Measurements from ENCODE around the gene PAGE5. TPM values are rescaled to one million over a fixed set of nuclear protein-coding genes. Genes with fewer than 3 reads are reported as not detected.

PAGE5 gene
- total RNA-seq, 1 experiment from 2014 or later: not detected

DNA sequence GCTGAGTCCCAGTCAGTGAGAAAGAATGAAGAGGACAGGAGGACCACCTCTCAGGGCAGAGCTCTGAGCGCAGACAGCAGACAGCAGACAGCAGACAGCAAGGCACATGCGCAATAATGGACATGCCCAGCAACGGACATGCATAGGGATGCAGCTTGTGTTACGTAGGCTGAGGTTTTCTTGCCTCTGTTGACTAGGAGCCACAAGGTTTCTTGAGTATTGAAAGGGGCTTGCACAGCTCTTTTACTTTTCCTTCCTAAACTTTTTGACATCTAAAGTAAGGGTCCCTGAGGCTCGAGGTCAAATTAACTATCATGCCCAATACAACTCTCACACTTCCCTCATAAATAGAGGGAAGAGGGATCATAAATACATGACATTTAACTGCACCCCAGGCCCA is 44.7 kb downstream of the PAGE5 start, which contains the start of gene PAGE3:
Gene PAGE3, minus strand, starts transcription at position 101 of the 400 bp plus-strand sequence. CDS start 1,013 bp downstream, outside the sequence.
- no peaks in the 10 kb centered on the region for H3K27me3 ChIP-seq (ENCODE audit: control insufficient read depth, insufficient read depth, low read length)
- TF ChIP-seq, protein P1, sequence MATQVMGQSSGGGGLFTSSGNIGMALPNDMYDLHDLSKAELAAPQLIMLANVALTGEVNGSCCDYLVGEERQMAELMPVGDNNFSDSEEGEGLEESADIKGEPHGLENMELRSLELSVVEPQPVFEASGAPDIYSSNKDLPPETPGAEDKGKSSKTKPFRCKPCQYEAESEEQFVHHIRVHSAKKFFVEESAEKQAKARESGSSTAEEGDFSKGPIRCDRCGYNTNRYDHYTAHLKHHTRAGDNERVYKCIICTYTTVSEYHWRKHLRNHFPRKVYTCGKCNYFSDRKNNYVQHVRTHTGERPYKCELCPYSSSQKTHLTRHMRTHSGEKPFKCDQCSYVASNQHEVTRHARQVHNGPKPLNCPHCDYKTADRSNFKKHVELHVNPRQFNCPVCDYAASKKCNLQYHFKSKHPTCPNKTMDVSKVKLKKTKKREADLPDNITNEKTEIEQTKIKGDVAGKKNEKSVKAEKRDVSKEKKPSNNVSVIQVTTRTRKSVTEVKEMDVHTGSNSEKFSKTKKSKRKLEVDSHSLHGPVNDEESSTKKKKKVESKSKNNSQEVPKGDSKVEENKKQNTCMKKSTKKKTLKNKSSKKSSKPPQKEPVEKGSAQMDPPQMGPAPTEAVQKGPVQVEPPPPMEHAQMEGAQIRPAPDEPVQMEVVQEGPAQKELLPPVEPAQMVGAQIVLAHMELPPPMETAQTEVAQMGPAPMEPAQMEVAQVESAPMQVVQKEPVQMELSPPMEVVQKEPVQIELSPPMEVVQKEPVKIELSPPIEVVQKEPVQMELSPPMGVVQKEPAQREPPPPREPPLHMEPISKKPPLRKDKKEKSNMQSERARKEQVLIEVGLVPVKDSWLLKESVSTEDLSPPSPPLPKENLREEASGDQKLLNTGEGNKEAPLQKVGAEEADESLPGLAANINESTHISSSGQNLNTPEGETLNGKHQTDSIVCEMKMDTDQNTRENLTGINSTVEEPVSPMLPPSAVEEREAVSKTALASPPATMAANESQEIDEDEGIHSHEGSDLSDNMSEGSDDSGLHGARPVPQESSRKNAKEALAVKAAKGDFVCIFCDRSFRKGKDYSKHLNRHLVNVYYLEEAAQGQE (IDR thresholded peaks at IDR 0.05; ENCODE audit: insufficient read depth in 1 of 2, low read depth in 2 of 2, low read length in 1 of 2): no peak
- TF ChIP-seq TCF7L2 (IDR thresholded peaks at IDR 0.05; ENCODE audit: low read depth, low read length) (no peak), SIN3A (IDR thresholded peaks at IDR 0.05; ENCODE audit: borderline replicate concordance, insufficient read depth, low read depth, low read length) (no peak)
- TF ChIP-seq, protein P2, sequence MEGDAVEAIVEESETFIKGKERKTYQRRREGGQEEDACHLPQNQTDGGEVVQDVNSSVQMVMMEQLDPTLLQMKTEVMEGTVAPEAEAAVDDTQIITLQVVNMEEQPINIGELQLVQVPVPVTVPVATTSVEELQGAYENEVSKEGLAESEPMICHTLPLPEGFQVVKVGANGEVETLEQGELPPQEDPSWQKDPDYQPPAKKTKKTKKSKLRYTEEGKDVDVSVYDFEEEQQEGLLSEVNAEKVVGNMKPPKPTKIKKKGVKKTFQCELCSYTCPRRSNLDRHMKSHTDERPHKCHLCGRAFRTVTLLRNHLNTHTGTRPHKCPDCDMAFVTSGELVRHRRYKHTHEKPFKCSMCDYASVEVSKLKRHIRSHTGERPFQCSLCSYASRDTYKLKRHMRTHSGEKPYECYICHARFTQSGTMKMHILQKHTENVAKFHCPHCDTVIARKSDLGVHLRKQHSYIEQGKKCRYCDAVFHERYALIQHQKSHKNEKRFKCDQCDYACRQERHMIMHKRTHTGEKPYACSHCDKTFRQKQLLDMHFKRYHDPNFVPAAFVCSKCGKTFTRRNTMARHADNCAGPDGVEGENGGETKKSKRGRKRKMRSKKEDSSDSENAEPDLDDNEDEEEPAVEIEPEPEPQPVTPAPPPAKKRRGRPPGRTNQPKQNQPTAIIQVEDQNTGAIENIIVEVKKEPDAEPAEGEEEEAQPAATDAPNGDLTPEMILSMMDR (IDR thresholded peaks at IDR 0.05): no peak
- no peaks in the 10 kb centered on the region for H3K9me3 ChIP-seq (ENCODE audit: control insufficient read depth, insufficient read depth, low read depth, low read length)
- H3K27ac ChIP-seq (ENCODE audit: low read length): no peak within 1 kb of the TSS
- CTCF ChIA-PET: no interaction called here
- BruUV-seq (replicated peaks): no TSS peak
- no peak for DNase-seq (ENCODE audit: low read depth, low spot score)
- intact Hi-C loops (cut with micrococcal nuclease; ENCODE audit: unreplicated experiment) (no loop called here), in situ Hi-C loops (cut with HindIII; ENCODE audit: low pct_unique_long_range_greater_than_20kb, low sequenced_read_pairs) (no loop called here)
- no peak within 1 kb of the TSS for H3K4me3 ChIP-seq (ENCODE audit: low read depth in 2 of 2, low read length in 2 of 2)
- H3K4me1 ChIP-seq (ENCODE audit: control insufficient read depth, insufficient read depth, low read length): no peaks in the 10 kb centered on the region
- no peaks in the 10 kb centered on the region for H3K36me3 ChIP-seq (ENCODE audit: control insufficient read depth, insufficient read depth, low read length)
- ATAC-seq: no peak
- POLR2A ChIA-PET: interaction anchor here (0.5 kb wide), 1 partner anchor 150 kb away, joined by 6 read pairs; no protein-coding TSS in a partner anchor

Other genes starting within 250 kb of the PAGE5 start
- 0.36 TPM for gene PFKFB1, start 226.2 kb upstream of the PAGE5 start, total RNA-seq (2021; ENCODE audit: unreplicated experiment)
- gene APEX2, start 220.0 kb upstream of the PAGE5 start, total RNA-seq (2021; ENCODE audit: unreplicated experiment): 32.3 TPM
- not detected for gene ALAS2, start 189.4 kb upstream of the PAGE5 start, total RNA-seq (2021; ENCODE audit: unreplicated experiment)
- gene PAGE2B, start 145.3 kb upstream of the PAGE5 start, total RNA-seq (2021; ENCODE audit: unreplicated experiment): not detected
- not detected for gene PAGE2, start 131.3 kb upstream of the PAGE5 start, total RNA-seq (2021; ENCODE audit: unreplicated experiment)
- gene PAGE3, start 44.6 kb downstream of the PAGE5 start, total RNA-seq (2021; ENCODE audit: unreplicated experiment): not detected
- gene MAGEH1, start 231.8 kb downstream of the PAGE5 start, total RNA-seq (2021; ENCODE audit: unreplicated experiment): 5.7 TPM

All from Panc1 (cell line).